OCI-LY1 (cell line): ENCODE measurements around the gene PDLIM5.

Experiments used
- H2AFZ ChIP-seq: fragments of 200-600 bp; sonication (generic), shearing (Covaris generic); 2 replicates; pipeline ENCODE4 v1.6.0; 2014; ENCODE audit warnings: antibody characterized with exemption, mild to moderate bottlenecking, low read length
- H3F3A ChIP-seq: fragments of 200-600 bp; sonication (generic), shearing (Covaris generic); 2 replicates; pipeline ENCODE4 v1.6.0; 2014; ENCODE audit warnings: mild to moderate bottlenecking, antibody characterized with exemption, low read length, moderate library complexity; ENCODE audit not compliant: insufficient read depth
- H3K27ac ChIP-seq: fragments of 200-600 bp; sonication (generic); 2 replicates; pipeline ENCODE4 v1.5.1; 2014; ENCODE audit warnings: low read length, mixed run types, mild to moderate bottlenecking, low read depth; ENCODE audit not compliant: poor library complexity, severe bottlenecking
- H3K27me3 ChIP-seq: fragments of 200-600 bp; sonication (generic); 2 replicates; pipeline ENCODE4 v1.6.0; 2014; ENCODE audit warnings: antibody characterized with exemption, mild to moderate bottlenecking, low read length, moderate library complexity; ENCODE audit not compliant: insufficient read depth
- H3K36me3 ChIP-seq: fragments of 200-600 bp; sonication (generic); 2 replicates; pipeline ENCODE4 v1.6.1; 2014; ENCODE audit warnings: mild to moderate bottlenecking, antibody characterized with exemption, low read length, moderate library complexity, mixed read lengths; ENCODE audit not compliant: insufficient read depth
- H3K4me1 ChIP-seq: fragments of 200-600 bp; sonication (generic); 2 replicates; pipeline ENCODE4 v1.5.1; 2014; ENCODE audit warnings: mild to moderate bottlenecking, low read length, moderate library complexity; ENCODE audit not compliant: insufficient read depth, severe bottlenecking
- H3K4me2 ChIP-seq: fragments of 200-600 bp; sonication (generic), shearing (Covaris generic); 2 replicates; pipeline ENCODE4 v1.6.1; 2014; ENCODE audit warnings: low read length
- H3K4me3 ChIP-seq: fragments of 200-600 bp; sonication (generic); 2 replicates; pipeline ENCODE4 v1.5.1; 2014; ENCODE audit warnings: low read length, low read depth, mild to moderate bottlenecking, mixed read lengths; ENCODE audit not compliant: poor library complexity, severe bottlenecking
- H3K79me2 ChIP-seq: fragments of 200-600 bp; shearing (Covaris generic); 2 replicates; pipeline ENCODE4 v1.6.1; 2016; ENCODE audit warnings: mixed run types, low read length, mixed read lengths; ENCODE audit not compliant: insufficient read depth
- H3K9ac ChIP-seq: fragments of 200-600 bp; sonication (generic), shearing (Covaris generic); 2 replicates; pipeline ENCODE4 v1.6.1; 2014; ENCODE audit warnings: mild to moderate bottlenecking, low read length, mixed read lengths
- H3K9me2 ChIP-seq: fragments of 200-600 bp; sonication (generic), shearing (Covaris generic); 2 replicates; pipeline ENCODE4 v1.6.1; 2014; ENCODE audit warnings: low read depth, mild to moderate bottlenecking, low read length, mixed read lengths
- H3K9me3 ChIP-seq: fragments of 200-600 bp; shearing (Covaris generic); 2 replicates; pipeline ENCODE4 v1.6.1; 2014; ENCODE audit warnings: low read length, mixed read lengths
- H4K20me1 ChIP-seq: fragments of 200-600 bp; sonication (generic), shearing (Covaris generic); 2 replicates; pipeline ENCODE4 v1.6.0; 2016; ENCODE audit warnings: mild to moderate bottlenecking, low read length; ENCODE audit not compliant: insufficient read depth
- EZH2 ChIP-seq: fragments of 200-600 bp; sonication (generic), shearing (Covaris generic); IDR thresholded peaks from 2 replicates; pipeline ENCODE4 v1.8.0; 2017; ENCODE audit warnings: borderline replicate concordance, mixed run types, mild to moderate bottlenecking, antibody characterized with exemption, low read length, moderate library complexity, mixed read lengths
- TF ChIP-seq, protein P1 (sequence below): fragments of 200-600 bp; sonication (generic), shearing (Covaris generic); IDR thresholded peaks from 2 replicates; pipeline ENCODE4 v1.5.1; 2017; ENCODE audit warnings: mild to moderate bottlenecking, antibody characterized with exemption, low read length, moderate library complexity, mixed read lengths

Gene PDLIM5

GRCh38 chr4:94581766-94582165 is 130.0 kb downstream of the PDLIM5 start:
- H3K27me3 ChIP-seq: no peaks in the 10 kb centered on the region
- H3K4me3 ChIP-seq: no peak overlapping the region
- H4K20me1 ChIP-seq: no peaks in the 10 kb centered on the region
- no peak overlapping the region for H3K9ac ChIP-seq
- H3K4me1 ChIP-seq: peaks cover 5% of the 10 kb centered on the region
- TF ChIP-seq EZH2: no peak
- TF ChIP-seq, protein P1, sequence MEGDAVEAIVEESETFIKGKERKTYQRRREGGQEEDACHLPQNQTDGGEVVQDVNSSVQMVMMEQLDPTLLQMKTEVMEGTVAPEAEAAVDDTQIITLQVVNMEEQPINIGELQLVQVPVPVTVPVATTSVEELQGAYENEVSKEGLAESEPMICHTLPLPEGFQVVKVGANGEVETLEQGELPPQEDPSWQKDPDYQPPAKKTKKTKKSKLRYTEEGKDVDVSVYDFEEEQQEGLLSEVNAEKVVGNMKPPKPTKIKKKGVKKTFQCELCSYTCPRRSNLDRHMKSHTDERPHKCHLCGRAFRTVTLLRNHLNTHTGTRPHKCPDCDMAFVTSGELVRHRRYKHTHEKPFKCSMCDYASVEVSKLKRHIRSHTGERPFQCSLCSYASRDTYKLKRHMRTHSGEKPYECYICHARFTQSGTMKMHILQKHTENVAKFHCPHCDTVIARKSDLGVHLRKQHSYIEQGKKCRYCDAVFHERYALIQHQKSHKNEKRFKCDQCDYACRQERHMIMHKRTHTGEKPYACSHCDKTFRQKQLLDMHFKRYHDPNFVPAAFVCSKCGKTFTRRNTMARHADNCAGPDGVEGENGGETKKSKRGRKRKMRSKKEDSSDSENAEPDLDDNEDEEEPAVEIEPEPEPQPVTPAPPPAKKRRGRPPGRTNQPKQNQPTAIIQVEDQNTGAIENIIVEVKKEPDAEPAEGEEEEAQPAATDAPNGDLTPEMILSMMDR: no peak
- no peak overlapping the region for H2AFZ ChIP-seq
- H3K9me3 ChIP-seq: no peaks in the 10 kb centered on the region
- no peaks in the 10 kb centered on the region for H3K79me2 ChIP-seq
- H3K27ac ChIP-seq: no peak overlapping the region
- no peaks in the 10 kb centered on the region for H3F3A ChIP-seq
- no peak overlapping the region for H3K4me2 ChIP-seq
- H3K9me2 ChIP-seq: no peaks in the 10 kb centered on the region
- H3K36me3 ChIP-seq: no peaks in the 10 kb centered on the region; the same call in 1 of the 2 replicates

- Histone ChIP-seq H3K4me3 (no peak overlapping the region), H3K9me3 (no peaks in the 10 kb centered on the region), H3K27me3 (no peaks in the 10 kb centered on the region), H3K36me3 (no peaks in the 10 kb centered on the region; the same call in 1 of the 2 replicates), H3K9me2 (no peaks in the 10 kb centered on the region), H4K20me1 (no peaks in the 10 kb centered on the region), H3F3A (no peaks in the 10 kb centered on the region), H3K27ac (no peak overlapping the region), H3K79me2 (no peaks in the 10 kb centered on the region), H3K4me2 (no peak overlapping the region), H2AFZ (no peak overlapping the region), H3K4me1 (peaks cover 5% of the 10 kb centered on the region), H3K9ac (no peak overlapping the region)
- TF ChIP-seq, protein P1: no peak
- TF ChIP-seq EZH2: no peak
Measured at GRCh38 chr4:94582517-94582916, 130.8 kb downstream of the PDLIM5 start.

DNA sequence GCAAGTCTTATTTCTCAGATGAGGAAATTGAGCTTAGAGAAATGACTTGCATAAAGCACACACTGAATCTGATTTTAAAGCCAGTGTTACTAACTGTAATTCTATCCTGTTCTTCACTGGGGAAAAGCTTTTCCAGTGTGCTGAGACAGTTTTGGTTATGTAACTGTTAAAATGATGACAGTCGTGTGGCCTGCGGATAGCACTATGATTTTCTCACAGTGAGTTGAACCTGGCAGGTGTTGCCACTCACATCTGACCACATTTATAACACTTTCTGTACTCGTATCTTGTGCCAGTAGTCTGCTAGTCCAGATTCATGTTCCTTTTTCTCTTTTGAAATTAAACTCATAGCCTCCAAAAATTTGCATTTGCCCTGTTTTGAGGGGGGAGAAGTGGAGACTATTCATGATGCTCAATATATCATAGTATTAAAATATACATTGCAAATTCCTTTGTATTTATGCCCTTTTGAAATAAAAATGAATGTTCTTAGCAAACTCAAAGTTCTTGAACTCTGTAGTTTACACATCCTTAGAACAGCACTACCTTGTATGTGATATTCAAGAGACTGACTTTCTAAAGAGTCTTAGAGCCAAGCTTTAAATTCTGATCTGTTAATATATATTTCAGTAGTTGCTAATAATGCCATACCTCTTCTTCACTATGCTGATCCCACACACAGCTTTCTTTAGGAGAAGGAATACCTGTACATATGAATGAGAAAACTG is 132.3 kb downstream of the PDLIM5 start:
- Histone ChIP-seq H3K27ac (no peak overlapping the region), H3K4me3 (no peak overlapping the region), H3K9me3 (no peaks in the 10 kb centered on the region), H3K4me2 (no peak overlapping the region), H3K27me3 (no peaks in the 10 kb centered on the region), H4K20me1 (no peaks in the 10 kb centered on the region), H3K4me1 (no peaks in the 10 kb centered on the region), H3K36me3 (no peaks in the 10 kb centered on the region; the same call in 1 of the 2 replicates), H2AFZ (no peak overlapping the region), H3F3A (no peaks in the 10 kb centered on the region), H3K9ac (no peak overlapping the region), H3K79me2 (no peaks in the 10 kb centered on the region), H3K9me2 (no peaks in the 10 kb centered on the region)
- TF ChIP-seq, protein P1: no peak
- no peak for TF ChIP-seq EZH2
